PC-3 (cell line): ENCODE results near the gene MAP2K3. TPM values are rescaled to one million over a fixed set of nuclear protein-coding genes. Genes with fewer than 3 reads are reported as not detected.
"Not testable (repeated sequence)": the region's sequence is repeated elsewhere in the genome, so short reads cannot be mapped to it uniquely, and the experiment has no call there.

ENCODE experiments used
- ATAC-seq: fragments of 200-7000 bp; cut with Tn5 transposase; 2 replicates; pipeline ENCODE4 v1.9.1; 2020; ENCODE audit warnings: mild to moderate bottlenecking, moderate library complexity
- BruUV-seq: library from RNA; stranded (reverse); fragments of 400-500 nt; replicated peaks from 2 replicates; lab custom pipeline; 2021; lab: Mats Ljungman, UMichigan
- CTCF ChIA-PET: fragments of 300-600 bp; sonication (Branson Sonifier 250); formaldehyde crosslinking; loops from one replicate; lab custom pipeline; 2022; ENCODE audit warnings: antibody characterized with exemption; lab: Charles Lee
- POLR2A ChIA-PET: fragments of 300-600 bp; sonication (Branson Sonifier 250); formaldehyde crosslinking; loops from one replicate; lab custom pipeline; 2022; ENCODE audit warnings: antibody characterized with exemption; ENCODE audit not compliant: unreplicated experiment; lab: Charles Lee
- DNase-seq: peaks from one replicate; pipeline ENCODE4 v3.0.0-alpha.2; 2015
- H2AFZ ChIP-seq: fragments of 300-600 bp; sonication (generic); 2 replicates; pipeline ENCODE4 v1.6.0; 2016; ENCODE audit warnings: antibody characterized with exemption, low read length
- H3F3A ChIP-seq: fragments of 300-600 bp; sonication (generic); one replicate; pipeline ENCODE4 v1.6.0; 2017; ENCODE audit warnings: antibody characterized with exemption, low read length, control low read depth, mild to moderate bottlenecking; ENCODE audit not compliant: unreplicated experiment
- H3K27ac ChIP-seq: fragments of 300-600 bp; sonication (generic); 2 replicates; pipeline ENCODE4 v1.5.1; 2016; ENCODE audit warnings: mild to moderate bottlenecking, low read length
- H3K27me3 ChIP-seq: fragments of 300-600 bp; sonication (generic); 2 replicates; pipeline ENCODE4 v1.6.1; 2016; ENCODE audit warnings: low read length, mixed read lengths
- H3K36me3 ChIP-seq: fragments of 300-600 bp; sonication (generic); 2 replicates; pipeline ENCODE4 v1.6.1; 2016; ENCODE audit warnings: low read depth, mixed run types, low read length, mixed read lengths
- H3K4me1 ChIP-seq: fragments of 300-600 bp; sonication (generic); 2 replicates; pipeline ENCODE4 v1.5.1; 2016; ENCODE audit warnings: low read length; ENCODE audit not compliant: insufficient read depth
- H3K4me2 ChIP-seq: fragments of 300-600 bp; sonication (generic); 2 replicates; pipeline ENCODE4 v1.6.0; 2016; ENCODE audit warnings: low read length
- H3K4me3 ChIP-seq: fragments of 300-600 bp; sonication (generic); 2 replicates; pipeline ENCODE4 v1.5.1; 2016; ENCODE audit warnings: mild to moderate bottlenecking, low read length, mixed read lengths
- H3K79me2 ChIP-seq: fragments of 300-600 bp; sonication (generic); 2 replicates; pipeline ENCODE4 v1.6.1; 2017; ENCODE audit warnings: low read length, mixed read lengths
- H3K9ac ChIP-seq: fragments of 300-600 bp; sonication (generic); 2 replicates; pipeline ENCODE4 v1.6.0; 2016; ENCODE audit warnings: mild to moderate bottlenecking, low read length
- H3K9me2 ChIP-seq: fragments of 300-600 bp; sonication (generic); replicated peaks from 2 replicates; pipeline ENCODE4 v1.6.1; 2016; ENCODE audit warnings: mixed run types, low read length, mixed read lengths
- H3K9me3 ChIP-seq: fragments of 300-600 bp; sonication (generic); 2 replicates; pipeline ENCODE4 v1.6.1; 2016; ENCODE audit warnings: low read length, mixed read lengths
- H4K20me1 ChIP-seq: fragments of 300-600 bp; sonication (generic); 2 replicates; pipeline ENCODE4 v1.6.1; 2016; ENCODE audit warnings: low read length, mixed read lengths
- intact Hi-C: fragments of 100-400 bp; cut with micrococcal nuclease; formaldehyde crosslinking; loops from 2 replicates; pipeline ENCODE4 v1.9.0; 2023
- total RNA-seq: library from RNA; depleted of rRNA; stranded (reverse); fragments of >200 nt; gene quantifications from 2 replicates; pipeline ENCODE4 v1.2.3, GENCODE V29; 2014

The MAP2K3 gene
- total RNA-seq, 1 experiment from 2014 or later, result 54.0 TPM

GRCh38 chr17:21319256-21319655 is 34.7 kb downstream of the MAP2K3 start:
- H3K9me2 ChIP-seq, ATAC-seq, H3F3A ChIP-seq, H3K4me3 ChIP-seq, H3K4me2 ChIP-seq, H3K36me3 ChIP-seq, H4K20me1 ChIP-seq, H3K4me1 ChIP-seq, H3K27ac ChIP-seq, H3K79me2 ChIP-seq, DNase-seq, BruUV-seq, H3K9ac ChIP-seq, H3K9me3 ChIP-seq, H3K27me3 ChIP-seq, H2AFZ ChIP-seq, POLR2A ChIA-PET: not testable (repeated sequence)
- intact Hi-C loops, result loop anchor here (5.0 kb wide), 1 partner anchor 193 kb away; no protein-coding TSS in a partner anchor
- CTCF ChIA-PET, result interaction anchor here (0.8 kb wide), 1 partner anchor 138 kb away, joined by 8 read pairs; no protein-coding TSS in a partner anchor

DNA sequence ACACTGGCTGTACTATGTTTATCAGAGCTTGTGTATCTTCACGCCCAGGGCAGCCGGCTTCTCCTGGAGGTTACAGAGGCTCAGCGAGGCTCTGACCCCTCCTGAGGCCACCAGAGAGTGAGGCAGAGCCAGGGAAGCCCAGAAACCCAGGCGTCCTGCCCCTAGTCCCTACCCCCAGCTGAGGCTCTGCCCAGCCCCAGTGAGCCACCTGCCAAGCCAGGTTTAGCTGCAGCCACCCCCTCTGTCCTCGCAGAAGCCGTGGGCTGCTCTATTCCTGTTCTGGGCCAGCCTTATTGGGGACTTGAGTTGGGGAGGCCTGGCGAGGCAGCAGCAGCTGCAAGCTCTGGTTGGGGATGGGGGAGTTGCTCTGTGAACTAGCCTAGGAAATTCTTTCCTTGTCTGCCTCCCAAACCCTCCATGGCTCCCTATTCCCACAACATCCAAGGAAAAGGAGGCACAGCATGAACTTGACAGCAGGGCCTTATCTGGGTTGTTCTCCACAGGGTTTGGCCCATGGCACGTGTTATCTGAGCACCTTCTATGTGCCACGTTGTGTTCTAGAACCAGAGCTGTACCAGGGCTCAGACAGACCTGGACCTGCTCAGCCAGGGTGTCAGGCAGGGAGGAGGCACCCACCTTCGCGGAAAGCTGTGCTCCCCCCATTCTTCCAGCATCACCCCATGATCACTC is 35.3 kb downstream of the MAP2K3 start:
- H3K79me2 ChIP-seq, BruUV-seq, H3K9ac ChIP-seq, H3K4me3 ChIP-seq, H4K20me1 ChIP-seq, H3K9me3 ChIP-seq, H3K4me2 ChIP-seq, DNase-seq, CTCF ChIA-PET, POLR2A ChIA-PET, H2AFZ ChIP-seq, H3F3A ChIP-seq, H3K36me3 ChIP-seq, H3K27ac ChIP-seq, ATAC-seq, H3K4me1 ChIP-seq, H3K27me3 ChIP-seq, H3K9me2 ChIP-seq: not testable (repeated sequence)
- intact Hi-C loops, result loop anchor here (5.0 kb wide), 1 partner anchor 192 kb away; no protein-coding TSS in a partner anchor

DNA sequence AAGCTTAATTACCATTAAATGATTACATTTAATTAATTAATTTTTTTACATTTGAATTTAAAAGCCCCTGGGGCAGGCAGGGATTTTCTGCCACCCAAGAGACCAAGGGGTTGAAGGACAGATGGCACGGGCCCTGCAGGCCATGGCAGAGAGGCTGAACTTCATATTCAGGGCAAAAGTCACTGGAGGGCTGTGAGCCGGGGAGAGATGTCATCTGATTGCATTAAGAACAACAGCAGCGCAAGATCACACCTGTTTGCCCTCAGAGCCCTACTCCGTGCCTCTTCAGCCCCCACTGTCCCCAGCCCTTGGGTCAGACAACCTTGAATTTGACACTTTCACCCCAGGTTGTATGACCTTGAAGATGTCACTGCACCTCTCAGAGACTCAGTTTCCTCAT is 35.9 kb downstream of the MAP2K3 start:
- H3K79me2 ChIP-seq, H3K27ac ChIP-seq, H4K20me1 ChIP-seq, POLR2A ChIA-PET, intact Hi-C loops, ATAC-seq, H3K36me3 ChIP-seq, BruUV-seq, DNase-seq, H3F3A ChIP-seq, H3K9ac ChIP-seq, H3K9me3 ChIP-seq, H3K27me3 ChIP-seq, H3K9me2 ChIP-seq, H3K4me1 ChIP-seq, H3K4me2 ChIP-seq, CTCF ChIA-PET, H2AFZ ChIP-seq, H3K4me3 ChIP-seq: not testable (repeated sequence)

- H3K4me2 ChIP-seq, H3K79me2 ChIP-seq, ATAC-seq, H3K4me1 ChIP-seq, H3K36me3 ChIP-seq, H3K9ac ChIP-seq, intact Hi-C loops, DNase-seq, H3K9me2 ChIP-seq, H3K27ac ChIP-seq, H3K9me3 ChIP-seq, H3K27me3 ChIP-seq, H3K4me3 ChIP-seq, CTCF ChIA-PET, BruUV-seq, H2AFZ ChIP-seq, POLR2A ChIA-PET, H4K20me1 ChIP-seq, H3F3A ChIP-seq: not testable (repeated sequence)
These were observed 36.5 kb downstream of the MAP2K3 start for GRCh38 chr17:21321061-21321460.

GRCh38 chr17:21321744-21322191 is 37.3 kb downstream of the MAP2K3 start:
- H3K9me3 ChIP-seq, H3K79me2 ChIP-seq, H3K4me3 ChIP-seq, H2AFZ ChIP-seq, H3K36me3 ChIP-seq, H3K4me2 ChIP-seq, H3K9ac ChIP-seq, ATAC-seq, CTCF ChIA-PET, DNase-seq, H4K20me1 ChIP-seq, BruUV-seq, H3K27ac ChIP-seq, intact Hi-C loops, H3F3A ChIP-seq, H3K4me1 ChIP-seq, H3K27me3 ChIP-seq, H3K9me2 ChIP-seq, POLR2A ChIA-PET: not testable (repeated sequence)

DNA sequence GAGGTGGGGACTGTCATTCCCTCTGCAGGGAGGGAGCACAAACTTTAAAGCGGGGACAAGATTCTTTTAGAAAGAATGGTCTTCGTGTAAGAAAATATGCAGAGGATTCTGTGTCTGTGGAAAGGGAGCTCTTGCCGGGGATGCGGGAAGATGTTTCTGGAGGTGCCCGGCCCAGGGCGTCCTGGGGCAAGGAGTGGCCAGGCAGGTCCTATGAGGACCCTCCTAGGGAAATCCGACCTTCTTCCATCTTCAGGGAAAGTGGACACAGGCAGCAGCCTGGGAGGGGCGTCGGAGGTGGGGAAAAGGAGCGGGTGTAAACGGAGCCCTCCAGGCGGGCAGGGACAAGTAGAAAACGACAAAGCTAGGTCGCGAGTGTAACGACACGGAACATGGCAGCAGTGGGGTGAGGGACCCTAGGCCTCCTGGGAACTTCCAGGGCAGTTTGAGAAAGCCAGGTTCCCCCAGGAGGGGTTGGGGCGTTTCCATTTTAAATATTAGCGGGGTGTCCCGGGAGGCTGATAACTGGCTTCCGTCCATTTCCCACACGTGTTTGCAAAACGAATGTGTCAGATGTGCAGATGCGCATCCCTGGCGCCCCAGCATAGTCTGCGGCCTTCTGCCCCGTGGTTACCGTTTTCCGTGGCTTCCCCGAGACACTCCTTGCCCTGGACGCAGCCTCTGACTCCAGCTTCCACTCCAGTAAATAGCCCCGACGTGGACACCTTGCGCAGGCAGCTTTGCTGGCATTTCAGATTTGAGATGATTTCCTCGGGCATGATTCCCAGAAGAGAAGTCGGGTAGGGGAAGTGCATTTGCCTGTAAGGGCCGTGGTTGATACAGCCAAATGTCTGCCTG is 39.0 kb downstream of the MAP2K3 start:
- H3K4me1 ChIP-seq, DNase-seq, H3K9me3 ChIP-seq, intact Hi-C loops, POLR2A ChIA-PET, BruUV-seq, H3K79me2 ChIP-seq, H3K9ac ChIP-seq, H4K20me1 ChIP-seq, H3K27me3 ChIP-seq, H3F3A ChIP-seq, H3K36me3 ChIP-seq, H3K9me2 ChIP-seq, H3K27ac ChIP-seq, ATAC-seq: not testable (repeated sequence)
- H3K4me3 ChIP-seq, result peak overlapping the region; percentile 75; the same call in 1 of the 2 replicates
- 0 out of 2 replicates have a peak overlapping the region, but pooled peaks have one; percentile 85 for H3K4me2 ChIP-seq
- CTCF ChIA-PET, result interaction anchor here (0.6 kb wide), 1 partner anchor 1346 kb away, joined by 5 read pairs; no protein-coding TSS in a partner anchor
- H2AFZ ChIP-seq, result peak overlapping the region; percentile 86; the same call in 1 of the 2 replicates
